B cell (primary cell): Measurements from ENCODE around the gene CBARP. TPM values are rescaled to one million over a fixed set of nuclear protein-coding genes. Genes with fewer than 3 reads are reported as not detected.

Experiments
- ATAC-seq: fragments of 200-7000 bp; cut with Tn5 transposase; one replicate; pipeline ENCODE4 v1.10.0; 2021; ENCODE audit warnings: low read depth, mild to moderate bottlenecking, moderate number of reproducible peaks, moderate library complexity
- CTCF ChIA-PET: fragments of 350-600 bp; sonication (Branson Sonifier 250); formaldehyde crosslinking; loops from one replicate; lab custom pipeline; 2021; ENCODE audit warnings: antibody characterized with exemption, inconsistent platforms; lab: Charles Lee
- POLR2A ChIA-PET: fragments of 350-600 bp; sonication (Branson Sonifier 250); formaldehyde crosslinking; loops from one replicate; lab custom pipeline; 2021; ENCODE audit warnings: antibody characterized with exemption; lab: Charles Lee
- DNase-seq: peaks from one replicate; pipeline ENCODE4 v3.0.0; 2013
- H2AFZ ChIP-seq: 2 replicates; pipeline ENCODE4 v1.6.1; 2012; ENCODE audit warnings: mild to moderate bottlenecking, low read depth, low read length; ENCODE audit not compliant: insufficient read depth, poor library complexity, severe bottlenecking
- H3K27ac ChIP-seq, 2 donors: 1 replicate in 1 of 2; 2 replicates in 1 of 2; pipeline ENCODE4 v1.5.1; 2012 to 2013; ENCODE audit warnings: low read length in 2 of 2, mild to moderate bottlenecking in 2 of 2, moderate library complexity in 1 of 2
- H3K27me3 ChIP-seq, 4 experiments: fragments of 200-600 bp in 1 of 4; sonication (generic) in 1 of 4; replicated peaks in 1 of 4; 1 replicate in 2 of 4; 2 replicates in 2 of 4; pipeline versions ENCODE4 v1.6.1 to v1.7.0; 2013 to 2016; ENCODE audit warnings: low read length in 3 of 4, mild to moderate bottlenecking in 2 of 4, mixed read lengths in 1 of 4, moderate library complexity in 1 of 4; ENCODE audit not compliant: insufficient read depth in 4 of 4, control insufficient read depth in 3 of 4; ENCODE audit errors: control extremely low read depth in 1 of 4
- H3K36me3 ChIP-seq, 2 experiments: replicated peaks in 1 of 2; 1 replicate in 1 of 2; 2 replicates in 1 of 2; pipeline versions ENCODE4 v1.6.1 to v1.7.1; 2013; ENCODE audit warnings: low read length in 1 of 2; ENCODE audit not compliant: insufficient read depth in 2 of 2, control insufficient read depth in 1 of 2; ENCODE audit errors: control extremely low read depth in 1 of 2, extremely low read depth in 1 of 2
- H3K4me1 ChIP-seq, 2 donors: fragments of 200-600 bp in 1 of 2; sonication (generic) in 1 of 2; 1 replicate in 1 of 2; 2 replicates in 1 of 2; pipeline versions ENCODE4 v1.5.1 to v1.6.1; 2013 to 2017; ENCODE audit warnings: low read length in 2 of 2; ENCODE audit not compliant: control insufficient read depth in 2 of 2, insufficient read depth in 2 of 2
- H3K4me2 ChIP-seq: replicated peaks from 2 replicates; pipeline ENCODE3; 2012; ENCODE audit warnings: mild to moderate bottlenecking, low read depth, low read length; ENCODE audit not compliant: poor library complexity, severe bottlenecking
- H3K4me3 ChIP-seq, 5 experiments: fragments of 200-600 bp in 1 of 5; sonication (generic) in 1 of 5; 1 replicate in 3 of 5; 2 replicates in 2 of 5; pipeline versions ENCODE4 v1.5.1 to v1.7.0; 2011 to 2016; ENCODE audit warnings: low read length in 4 of 5, mild to moderate bottlenecking in 4 of 5, low read depth in 2 of 5, control low read depth in 1 of 5, moderate library complexity in 1 of 5; ENCODE audit not compliant: insufficient read depth in 1 of 5; ENCODE audit errors: control extremely low read depth in 1 of 5, extremely low read depth in 1 of 5
- H3K79me2 ChIP-seq: fragments of 200-600 bp; sonication (generic); one replicate; pipeline ENCODE4 v1.6.0; 2016; ENCODE audit warnings: low read length; ENCODE audit not compliant: control insufficient read depth, insufficient read depth
- H3K9ac ChIP-seq: fragments of 200-600 bp; sonication (generic); 2 replicates; pipeline ENCODE4 v1.6.1; 2017; ENCODE audit warnings: mild to moderate bottlenecking, low read length, moderate library complexity
- H3K9me3 ChIP-seq, 3 donors: one replicate each; pipeline versions ENCODE4 v1.6.1 to v1.7.1; 2013; ENCODE audit warnings: low read length in 2 of 3; ENCODE audit not compliant: control insufficient read depth in 2 of 3, insufficient read depth in 1 of 3; ENCODE audit errors: control extremely low read depth in 1 of 3
- H4K20me1 ChIP-seq: 2 replicates; pipeline ENCODE4 v1.6.0; 2012; ENCODE audit warnings: mild to moderate bottlenecking, low read length; ENCODE audit not compliant: insufficient read depth, control insufficient read depth, poor library complexity, severe bottlenecking
- H3K27ac Mint-ChIP-seq: one replicate; pipeline ENCODE4 v1.8.0; 2021; ENCODE audit warnings: mixed read lengths
- H3K27me3 Mint-ChIP-seq: one replicate; pipeline ENCODE4 v1.8.0; 2021; ENCODE audit warnings: mixed read lengths
- H3K4me1 Mint-ChIP-seq: one replicate; pipeline ENCODE4 v1.8.0; 2021; ENCODE audit warnings: mixed read lengths
- H3K4me3 Mint-ChIP-seq: one replicate; pipeline ENCODE4 v1.8.0; 2021; ENCODE audit warnings: mixed read lengths
- H3K9me3 Mint-ChIP-seq: one replicate; pipeline ENCODE4 v1.8.0; 2022; ENCODE audit warnings: mixed read lengths; ENCODE audit not compliant: insufficient read depth
- CTCF ChIP-seq: fragments of 200-600 bp; IDR thresholded peaks from one replicate; pipeline ENCODE4 v1.8.0; 2022; ENCODE audit warnings: antibody characterized with exemption, mild to moderate bottlenecking
- EZH2 ChIP-seq: IDR thresholded peaks from 2 replicates; pipeline ENCODE4 v1.6.1; 2012; ENCODE audit warnings: borderline replicate concordance, low read depth, mild to moderate bottlenecking, moderate library complexity, low read length; ENCODE audit not compliant: insufficient read depth, poor library complexity, severe bottlenecking
- WGBS: methylation state at CpG from one replicate; pipeline ENCODE4 v1.1.5; 2013; ENCODE audit warnings: missing lambda C conversion rate; ENCODE audit not compliant: insufficient coverage; 5-methylcytosine and 5-hydroxymethylcytosine counted together
- intact Hi-C: fragments of 100-400 bp; cut with micrococcal nuclease; formaldehyde crosslinking; loops from one replicate; pipeline ENCODE4 v1.10.0; 2022
- polyA plus RNA-seq: library from polyadenylated mRNA; depleted of rRNA; stranded (reverse); fragments of >200 nt; gene quantifications from 2 replicates; pipeline ENCODE4 v1.2.3, GENCODE V29; 2012
- total RNA-seq, 2 donors: library from RNA; stranded (reverse); fragments of 120-200 nt in 1 of 2; gene quantifications; 1 replicate in 1 of 2; 2 replicates in 1 of 2; pipeline versions ENCODE4 v1.2.3 to v1.2.4, GENCODE V29; 2013 to 2022

The CBARP gene
- total and polyA plus RNA-seq, 2 donors (not counting 1 experiment from before 2014, with no cell fraction given), result not detected

- Histone ChIP-seq H3K9me3 (peaks cover 0 to 8% (median 0%) of the 10 kb centered on the region in 3 donors), H3K4me1 (peaks cover 8 to 10% of the 10 kb centered on the region in 2 donors), H3K9ac (no peak overlapping the region), H3K27ac (no peak overlapping the region), H3K79me2 (peaks cover under 1% of the 10 kb centered on the region), H3K4me3 (no peak overlapping the region), H3K36me3 (peaks cover 0 to 5% of the 10 kb centered on the region in 2 experiments), H3K4me2 (peak overlapping the region; percentile 43), H3K27me3 (peaks cover 0 to 53% (median 21%) of the 10 kb centered on the region in 4 experiments), H2AFZ (no peak overlapping the region), H4K20me1 (peaks cover 8% of the 10 kb centered on the region)
- intact Hi-C loops, result no loop called here
- DNase-seq, result peak; percentile 37
- Mint-ChIP-seq H3K9me3 (no peaks in the 10 kb centered on the region), H3K27me3 (peaks cover 21% of the 10 kb centered on the region), H3K4me3 (peak overlapping the region; percentile 38), H3K27ac (no peak overlapping the region), H3K4me1 (peaks cover 17% of the 10 kb centered on the region)
- ChIA-PET POLR2A (interaction anchor here (0.6 kb wide), 1 partner anchor 39 kb away, joined by 6 read pairs; no protein-coding TSS in a partner anchor), CTCF (no interaction called here)
- TF ChIP-seq EZH2 (peak; percentile 77), CTCF (no peak)
- WGBS, result 20% methylated on average over 48 of the region's 51 CpGs
- no peak for ATAC-seq
Observed at GRCh38 chr19:1284979-1285736, 47.4 kb upstream of the CBARP start.
